Gastroesophageal sphincter (tissue), 4 donors: Measurements from ENCODE around the gene MC5R. TPM values are rescaled to one million over a fixed set of nuclear protein-coding genes. Genes with fewer than 3 reads are reported as not detected.

ENCODE experiments used
- ATAC-seq: fragments of 150-250 bp; one replicate; pipeline ENCODE4 v1.9.1; 2016; ENCODE audit warnings: mild to moderate bottlenecking, moderate library complexity
- H3K27ac ChIP-seq, 4 donors: fragments of 200-600 bp; sonication (generic) in 3 of 4; 1 replicate in 3 of 4; 2 replicates in 1 of 4; pipeline ENCODE4 v1.5.1; 2016 to 2019
- H3K27me3 ChIP-seq: fragments of 200-600 bp; sonication (generic); one replicate; pipeline ENCODE4 v1.5.1; 2019
- H3K36me3 ChIP-seq, 2 donors: fragments of 200-600 bp; sonication (generic); one replicate each; pipeline ENCODE4 v1.5.1; 2019; ENCODE audit warnings: control low read depth in 1 of 2
- H3K4me1 ChIP-seq, 3 donors: fragments of 200-600 bp; sonication (generic); 1 replicate in 2 of 3; 2 replicates in 1 of 3; pipeline ENCODE4 v1.5.1; 2016 to 2019; ENCODE audit warnings: control low read depth in 2 of 3
- H3K4me3 ChIP-seq, 2 donors: fragments of 200-600 bp; sonication (generic); one replicate each; pipeline ENCODE4 v1.5.1; 2019; ENCODE audit warnings: mild to moderate bottlenecking in 1 of 2, moderate library complexity in 1 of 2
- H3K9me3 ChIP-seq, 3 donors: fragments of 200-600 bp; sonication (generic); one replicate each; pipeline ENCODE4 v1.5.1; 2017 to 2019; ENCODE audit warnings: control low read depth in 2 of 3
- EP300 ChIP-seq: sonication (generic); formaldehyde crosslinking; IDR thresholded peaks from one replicate; pipeline ENCODE4 v1.6.1; 2017; ENCODE audit warnings: antibody characterized with exemption, mild to moderate bottlenecking
- POLR2A ChIP-seq, 2 donors: fragments of 450-650 bp; IDR thresholded peaks; one replicate each; pipeline ENCODE4 v1.6.1; 2017; ENCODE audit warnings: antibody characterized with exemption in 2 of 2, mild to moderate bottlenecking in 2 of 2, moderate library complexity in 1 of 2
- POLR2AphosphoS5 ChIP-seq: sonication (generic); formaldehyde crosslinking; IDR thresholded peaks from one replicate; pipeline ENCODE4 v1.6.1; 2017; ENCODE audit warnings: antibody characterized with exemption
- WGBS, 2 donors: methylation state at CpG; one replicate each; pipeline ENCODE4 v1.1.5; 2018; ENCODE audit warnings: low coverage in 1 of 2; 5-methylcytosine and 5-hydroxymethylcytosine counted together
- total RNA-seq, 4 donors: library from RNA; depleted of rRNA; stranded (reverse); fragments of >200 nt; gene quantifications; one replicate each; pipeline ENCODE4 v1.1.0, GENCODE V29; 2016
- TF ChIP-seq, protein P1 (sequence below), 4 experiments: fragments of 200-600 bp in 2 of 4; fragments of 450-650 bp in 2 of 4; sonication (generic) in 1 of 4; IDR thresholded peaks; one replicate each; pipeline ENCODE4 v1.5.1; 2017 to 2019; ENCODE audit warnings: antibody characterized with exemption in 4 of 4, mild to moderate bottlenecking in 2 of 4, moderate library complexity in 2 of 4

Gene MC5R
- total RNA-seq, 4 donors from 2014 or later: not detected

DNA sequence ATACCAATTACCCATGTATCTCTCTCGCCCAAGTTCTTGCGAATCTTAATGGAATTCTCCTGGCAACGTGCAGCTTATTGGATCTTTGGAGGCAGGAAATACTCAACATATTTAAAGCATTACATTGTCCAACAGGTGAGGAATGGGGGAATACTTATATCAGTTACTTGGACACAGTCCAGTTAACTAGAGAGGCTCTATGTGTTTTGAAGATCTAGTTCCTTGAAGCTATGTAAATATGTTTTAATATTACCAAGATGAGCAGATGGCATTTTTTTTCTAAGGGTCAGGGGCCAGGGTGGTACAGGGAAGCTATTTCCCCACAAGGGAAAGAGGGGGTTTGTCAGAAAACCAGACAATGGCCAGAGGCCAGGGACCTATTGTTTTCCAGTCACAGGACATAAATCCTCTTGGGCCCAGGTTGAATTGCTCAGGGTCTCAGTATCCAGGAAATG is 26.8 kb upstream of the MC5R start:
- Histone ChIP-seq H3K4me3 (no peak overlapping the region), H3K36me3 (no peaks in the 10 kb centered on the region), H3K27ac (no peak overlapping the region), H3K9me3 (no peaks in the 10 kb centered on the region), H3K27me3 (peaks cover 30% of the 10 kb centered on the region), H3K4me1 (peaks cover 0 to 11% (median 2%) of the 10 kb centered on the region in 3 donors)
- no peak for ATAC-seq
- TF ChIP-seq POLR2AphosphoS5 (no peak), EP300 (no peak), POLR2A (IDR thresholded peaks at IDR 0.05) (no peak)
- TF ChIP-seq, protein P1, sequence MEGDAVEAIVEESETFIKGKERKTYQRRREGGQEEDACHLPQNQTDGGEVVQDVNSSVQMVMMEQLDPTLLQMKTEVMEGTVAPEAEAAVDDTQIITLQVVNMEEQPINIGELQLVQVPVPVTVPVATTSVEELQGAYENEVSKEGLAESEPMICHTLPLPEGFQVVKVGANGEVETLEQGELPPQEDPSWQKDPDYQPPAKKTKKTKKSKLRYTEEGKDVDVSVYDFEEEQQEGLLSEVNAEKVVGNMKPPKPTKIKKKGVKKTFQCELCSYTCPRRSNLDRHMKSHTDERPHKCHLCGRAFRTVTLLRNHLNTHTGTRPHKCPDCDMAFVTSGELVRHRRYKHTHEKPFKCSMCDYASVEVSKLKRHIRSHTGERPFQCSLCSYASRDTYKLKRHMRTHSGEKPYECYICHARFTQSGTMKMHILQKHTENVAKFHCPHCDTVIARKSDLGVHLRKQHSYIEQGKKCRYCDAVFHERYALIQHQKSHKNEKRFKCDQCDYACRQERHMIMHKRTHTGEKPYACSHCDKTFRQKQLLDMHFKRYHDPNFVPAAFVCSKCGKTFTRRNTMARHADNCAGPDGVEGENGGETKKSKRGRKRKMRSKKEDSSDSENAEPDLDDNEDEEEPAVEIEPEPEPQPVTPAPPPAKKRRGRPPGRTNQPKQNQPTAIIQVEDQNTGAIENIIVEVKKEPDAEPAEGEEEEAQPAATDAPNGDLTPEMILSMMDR (IDR thresholded peaks at IDR 0.05): no peak
- WGBS, 2 donors: 45 to 48% methylated on average over 3 of the region's 3 CpGs

DNA sequence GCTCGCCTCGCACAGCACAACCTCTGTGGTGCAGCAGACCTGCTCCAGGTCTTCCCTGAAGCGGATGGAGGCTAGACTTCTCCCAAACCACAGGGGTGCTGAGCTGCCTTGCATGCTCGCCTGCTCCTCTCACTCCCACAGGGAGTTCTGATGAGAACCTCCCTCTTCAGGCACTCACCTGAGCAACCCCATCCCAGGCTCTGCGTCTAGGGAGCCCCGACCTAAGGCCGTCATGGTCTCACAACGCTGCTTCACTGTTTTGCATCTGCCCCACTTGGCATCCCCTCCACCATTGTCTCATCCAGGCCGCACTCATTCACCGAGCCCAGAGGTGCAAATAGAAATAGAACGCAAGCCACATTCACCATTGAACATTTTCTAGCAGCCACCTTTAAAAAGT is 24.6 kb upstream of the MC5R start:
- Histone ChIP-seq H3K4me3 (no peak overlapping the region), H3K4me1 (peaks cover 0 to 11% (median 2%) of the 10 kb centered on the region in 3 donors), H3K36me3 (no peaks in the 10 kb centered on the region), H3K9me3 (no peaks in the 10 kb centered on the region), H3K27ac (no peak overlapping the region), H3K27me3 (peaks cover 44% of the 10 kb centered on the region)
- 88 to 93% methylated on average over 7 to 9 of the region's 11 CpGs for WGBS, 2 donors
- TF ChIP-seq EP300: no peak
- TF ChIP-seq, protein P1 (IDR thresholded peaks at IDR 0.05): no peak
- TF ChIP-seq POLR2A (IDR thresholded peaks at IDR 0.05): no peak
- TF ChIP-seq POLR2AphosphoS5: no peak
- no peak for ATAC-seq

DNA sequence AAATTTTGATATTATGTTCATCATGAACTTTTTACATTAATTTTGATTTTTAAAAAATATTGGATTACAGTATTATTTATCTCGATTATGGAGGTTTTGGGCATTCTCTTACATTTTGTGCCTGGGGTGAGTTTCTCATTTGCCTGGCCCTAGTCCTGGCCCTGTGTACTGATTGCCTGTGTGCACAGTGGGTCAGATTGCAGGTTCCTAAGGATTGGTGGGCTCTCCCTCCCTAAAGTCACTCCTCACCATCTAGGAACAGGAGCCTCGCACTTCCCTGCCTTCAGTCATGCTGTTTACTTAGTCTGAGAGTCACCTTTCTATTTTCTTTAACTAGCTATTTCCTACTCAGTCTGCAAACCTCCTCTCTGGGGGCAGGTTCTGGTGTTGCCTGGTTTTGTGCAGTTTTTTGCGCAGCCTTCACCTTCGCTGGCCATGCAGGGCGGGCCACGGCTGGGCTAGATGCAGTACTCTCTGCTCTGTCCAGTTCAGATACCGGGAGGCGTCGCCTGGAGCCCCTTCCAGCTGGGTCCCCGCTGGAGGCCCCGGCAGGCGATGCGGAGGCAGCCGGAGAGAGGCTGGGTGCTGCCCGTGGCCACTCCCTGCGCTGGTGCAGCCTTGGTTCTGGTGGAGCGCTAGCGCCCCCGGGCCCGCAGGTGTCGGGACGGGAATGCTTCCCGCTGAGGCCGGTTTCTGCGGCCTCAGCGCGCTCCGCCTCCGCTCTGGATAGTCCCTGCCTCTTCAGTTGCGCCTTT is 23.3 kb upstream of the MC5R start:
- WGBS, 2 donors: 54 to 66% methylated on average over 2 to 3 of the region's 30 CpGs
- no peak for TF ChIP-seq POLR2A (IDR thresholded peaks at IDR 0.05)
- TF ChIP-seq, protein P1 (IDR thresholded peaks at IDR 0.05): peak in 3 of 4 experiments; percentile 28 to 61 (median 44)
- H3K9me3 ChIP-seq: no peaks in the 10 kb centered on the region
- peaks cover 0 to 11% (median 2%) of the 10 kb centered on the region in 3 donors for H3K4me1 ChIP-seq
- peak overlapping the region in 1 of 2 donors; percentile 33 for H3K4me3 ChIP-seq
- ATAC-seq: peak; percentile 73
- peaks cover 44% of the 10 kb centered on the region for H3K27me3 ChIP-seq
- no peak overlapping the region for H3K27ac ChIP-seq
- H3K36me3 ChIP-seq: no peaks in the 10 kb centered on the region

DNA sequence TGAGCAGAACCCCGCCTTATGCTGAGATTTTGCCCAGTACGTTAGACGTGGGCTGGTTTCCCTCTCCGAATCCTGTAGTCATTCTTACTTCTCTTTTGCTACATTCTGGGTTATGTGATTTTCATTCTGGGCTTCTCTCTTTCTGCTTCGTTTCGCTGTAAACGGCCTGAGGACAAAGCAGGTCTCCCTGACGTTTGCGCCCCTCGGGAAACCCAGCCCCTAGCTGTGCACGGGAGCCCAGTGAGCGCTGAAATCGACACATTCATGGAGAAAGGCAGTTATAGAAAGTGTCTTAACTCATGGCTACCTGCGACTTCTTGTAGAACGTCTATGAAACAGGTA is 22.7 kb upstream of the MC5R start:
- Histone ChIP-seq H3K27ac (no peak overlapping the region), H3K36me3 (no peaks in the 10 kb centered on the region), H3K4me1 (peaks cover 0 to 11% (median 2%) of the 10 kb centered on the region in 3 donors), H3K4me3 (peak overlapping the region in 1 of 2 donors; percentile 33), H3K9me3 (no peaks in the 10 kb centered on the region), H3K27me3 (peaks cover 43% of the 10 kb centered on the region)
- ATAC-seq: no peak
- 8 to 10% methylated on average over 9 to 14 of the region's 15 CpGs for WGBS, 2 donors
- TF ChIP-seq POLR2AphosphoS5 (no peak), POLR2A (IDR thresholded peaks at IDR 0.05) (no peak), EP300 (no peak)
- TF ChIP-seq, protein P1 (IDR thresholded peaks at IDR 0.05): no peak

DNA sequence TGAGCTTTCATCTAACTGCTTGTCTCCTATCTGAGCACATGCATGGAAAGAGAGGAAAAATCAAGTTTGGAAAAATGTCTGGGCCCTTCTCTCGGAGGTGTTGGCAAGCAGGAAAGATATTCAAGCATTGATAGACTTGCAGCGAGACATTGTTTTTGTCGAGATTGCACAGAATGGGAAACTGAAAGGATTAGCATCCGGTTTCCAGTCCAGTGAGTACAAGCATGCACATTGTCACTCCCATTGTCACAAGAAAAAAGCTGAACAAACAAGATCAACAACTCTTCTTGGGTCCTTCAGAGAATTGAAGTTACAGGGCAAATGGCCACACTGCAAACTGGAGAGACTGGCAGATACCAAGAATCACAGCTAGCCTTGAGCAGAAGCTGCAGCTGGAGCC is 19.6 kb upstream of the MC5R start:
- ATAC-seq: no peak
- H3K9me3 ChIP-seq: no peaks in the 10 kb centered on the region
- WGBS, 2 donors: 62 to 85% methylated on average over 4 of the region's 4 CpGs

More for the DNA sequence above, 19.6 kb upstream of the MC5R start:
- Histone ChIP-seq H3K27me3 (peaks cover 24% of the 10 kb centered on the region), H3K4me3 (no peak overlapping the region), H3K27ac (no peak overlapping the region), H3K36me3 (no peaks in the 10 kb centered on the region), H3K4me1 (peaks cover 0 to 11% (median 2%) of the 10 kb centered on the region in 3 donors)
- no peak for TF ChIP-seq EP300
- TF ChIP-seq POLR2AphosphoS5: no peak
- no peak for TF ChIP-seq POLR2A (IDR thresholded peaks at IDR 0.05)
- TF ChIP-seq, protein P1 (IDR thresholded peaks at IDR 0.05): no peak
